GM19438 (cell line): ENCODE results near the gene IDH3B.

Experiments
- ATAC-seq: cut with Tn5 transposase; IDR thresholded peaks from one replicate; pipeline ENCODE4 v1.9.1; 2021; ENCODE audit warnings: low read depth; ENCODE audit not compliant: unreplicated experiment

Gene IDH3B

GRCh38 chr20:2625062-2625461 lies 39.0 kb downstream of the IDH3B start:
- no peak for ATAC-seq

- ATAC-seq = no peak
These were observed 39.8 kb downstream of the IDH3B start for GRCh38 chr20:2624190-2624589.

- ATAC-seq = no peak
These were observed 43.9 kb downstream of the IDH3B start for GRCh38 chr20:2619961-2620595.

GRCh38 chr20:2619337-2619736 lies 44.7 kb downstream of the IDH3B start:
- ATAC-seq = no peak

- no peak for ATAC-seq
These were observed 45.2 kb downstream of the IDH3B start for GRCh38 chr20:2618815-2619214.

GRCh38 chr20:2617099-2617714 lies 46.8 kb downstream of the IDH3B start:
- no peak for ATAC-seq

GRCh38 chr20:2616634-2617033 lies 47.4 kb downstream of the IDH3B start:
- ATAC-seq = no peak

- no peak for ATAC-seq
These were observed 51.9 kb downstream of the IDH3B start for GRCh38 chr20:2612073-2612472.

- no peak for ATAC-seq
These were observed 52.9 kb downstream of the IDH3B start for GRCh38 chr20:2610941-2611720.

- ATAC-seq = no peak
These were observed 53.7 kb downstream of the IDH3B start for GRCh38 chr20:2610326-2610725.
